ENCODE measurements around the gene TTC23. TPM values are rescaled to one million over a fixed set of nuclear protein-coding genes. Genes with fewer than 3 reads are reported as not detected.
"Not testable (repeated sequence)": the region's sequence is repeated elsewhere in the genome, so short reads cannot be mapped to it uniquely, and the experiment has no call there.

The TTC23 gene
- total RNA-seq, 4 donors from 2014 or later = 19.9 to 45.3 (median 34.0) TPM

DNA sequence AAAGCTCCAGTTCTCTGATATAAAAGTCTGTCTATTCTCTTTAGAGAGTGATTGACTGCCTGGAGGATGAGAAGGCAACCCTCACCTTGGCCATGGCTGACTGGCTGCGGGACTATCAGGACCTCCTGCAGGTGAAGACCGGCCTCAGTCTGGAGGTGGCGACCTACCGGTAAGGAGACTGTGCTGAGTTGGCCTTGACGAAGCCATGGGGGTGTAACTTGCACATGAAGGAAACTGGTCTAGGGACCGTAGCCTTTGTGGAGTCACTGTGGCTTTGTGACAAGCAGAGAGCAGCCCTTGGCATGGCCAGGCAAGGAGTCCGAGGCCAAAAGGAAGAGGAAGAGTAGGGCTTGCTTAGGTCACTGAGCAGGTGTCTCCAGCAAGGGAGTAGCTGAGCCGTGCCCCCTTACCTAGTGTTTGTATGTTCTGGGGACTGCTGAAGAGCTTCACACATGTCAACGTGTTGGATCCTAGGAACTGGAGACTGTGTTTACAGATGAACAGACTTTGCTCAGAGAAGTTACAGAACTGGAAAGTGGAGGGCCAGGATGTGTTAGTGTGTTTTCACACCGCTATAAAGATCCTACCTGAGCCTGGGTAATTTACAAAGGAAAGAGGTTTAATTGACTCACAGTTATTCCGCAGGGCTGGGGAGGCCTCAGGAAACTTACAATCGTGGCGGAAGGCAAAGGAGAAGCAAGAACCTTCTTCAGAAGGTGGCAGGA is 135.7 kb downstream of the TTC23 start:
- DNase-seq = no peak
- Histone ChIP-seq H3K4me1 (no peaks in the 10 kb centered on the region), H3K27me3 (no peaks in the 10 kb centered on the region), H3K4me3 (replicated peaks in 1 of 3) (no peak overlapping the region), H3K27ac (no peak overlapping the region), H3K9me3 (no peaks in the 10 kb centered on the region), H3K36me3 (no peaks in the 10 kb centered on the region)
- 84 to 92% methylated on average over 10 to 13 of the region's 13 CpGs for WGBS, 2 donors
- TF ChIP-seq POLR2A (IDR thresholded peaks at IDR 0.05) = no peak
- TF ChIP-seq, protein P1, sequence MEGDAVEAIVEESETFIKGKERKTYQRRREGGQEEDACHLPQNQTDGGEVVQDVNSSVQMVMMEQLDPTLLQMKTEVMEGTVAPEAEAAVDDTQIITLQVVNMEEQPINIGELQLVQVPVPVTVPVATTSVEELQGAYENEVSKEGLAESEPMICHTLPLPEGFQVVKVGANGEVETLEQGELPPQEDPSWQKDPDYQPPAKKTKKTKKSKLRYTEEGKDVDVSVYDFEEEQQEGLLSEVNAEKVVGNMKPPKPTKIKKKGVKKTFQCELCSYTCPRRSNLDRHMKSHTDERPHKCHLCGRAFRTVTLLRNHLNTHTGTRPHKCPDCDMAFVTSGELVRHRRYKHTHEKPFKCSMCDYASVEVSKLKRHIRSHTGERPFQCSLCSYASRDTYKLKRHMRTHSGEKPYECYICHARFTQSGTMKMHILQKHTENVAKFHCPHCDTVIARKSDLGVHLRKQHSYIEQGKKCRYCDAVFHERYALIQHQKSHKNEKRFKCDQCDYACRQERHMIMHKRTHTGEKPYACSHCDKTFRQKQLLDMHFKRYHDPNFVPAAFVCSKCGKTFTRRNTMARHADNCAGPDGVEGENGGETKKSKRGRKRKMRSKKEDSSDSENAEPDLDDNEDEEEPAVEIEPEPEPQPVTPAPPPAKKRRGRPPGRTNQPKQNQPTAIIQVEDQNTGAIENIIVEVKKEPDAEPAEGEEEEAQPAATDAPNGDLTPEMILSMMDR (IDR thresholded peaks at IDR 0.05) = no peak
- intact Hi-C loops (cut with DNase I) = no loop called here

- H3K4me1 ChIP-seq; H3K36me3 ChIP-seq; DNase-seq; H3K27me3 ChIP-seq; H3K4me3 ChIP-seq (replicated peaks in 1 of 3); H3K27ac ChIP-seq; intact Hi-C loops (cut with DNase I); H3K9me3 ChIP-seq: not testable (repeated sequence)
- 86 to 87% methylated on average over 8 of the region's 8 CpGs for WGBS, 2 donors
Observed at GRCh38 chr15:99111641-99112040, 137.7 kb downstream of the TTC23 start.

GRCh38 chr15:99110581-99111320 is 138.6 kb downstream of the TTC23 start:
- Histone ChIP-seq H3K27me3 (no peaks in the 10 kb centered on the region), H3K4me3 (replicated peaks in 1 of 3) (no peak overlapping the region), H3K4me1 (peaks cover 6 to 7% of the 10 kb centered on the region in 2 donors), H3K27ac (no peak overlapping the region), H3K36me3 (no peaks in the 10 kb centered on the region), H3K9me3 (no peaks in the 10 kb centered on the region)
- intact Hi-C loops (cut with DNase I) = no loop called here
- DNase-seq = no peak
- 63 to 73% methylated on average over 8 of the region's 8 CpGs for WGBS, 2 donors
- TF ChIP-seq, protein P1 (IDR thresholded peaks at IDR 0.05) = no peak
- no peak for TF ChIP-seq POLR2A (IDR thresholded peaks at IDR 0.05)

- no peaks in the 10 kb centered on the region for H3K36me3 ChIP-seq
- peaks cover 6 to 9% of the 10 kb centered on the region in 2 donors for H3K4me1 ChIP-seq
- no peak overlapping the region for H3K27ac ChIP-seq
- no peaks in the 10 kb centered on the region for H3K27me3 ChIP-seq
- TF ChIP-seq, protein P1 (IDR thresholded peaks at IDR 0.05) = no peak
- no peak for TF ChIP-seq POLR2A (IDR thresholded peaks at IDR 0.05)
- WGBS, 2 donors = 90 to 94% methylated on average over 12 of the region's 12 CpGs
- DNase-seq = no peak
- H3K9me3 ChIP-seq = no peaks in the 10 kb centered on the region
- intact Hi-C loops (cut with DNase I) = no loop called here
- no peak overlapping the region for H3K4me3 ChIP-seq (replicated peaks in 1 of 3)
Observed at GRCh38 chr15:99110093-99110492, 139.3 kb downstream of the TTC23 start.

- H3K27me3 ChIP-seq = no peaks in the 10 kb centered on the region
- intact Hi-C loops (cut with DNase I) = no loop called here
- peaks cover 6 to 14% of the 10 kb centered on the region in 2 donors for H3K4me1 ChIP-seq
- no peaks in the 10 kb centered on the region for H3K36me3 ChIP-seq
- H3K27ac ChIP-seq = no peak overlapping the region
- WGBS, 2 donors = 83 to 84% methylated on average over 10 of the region's 10 CpGs
- TF ChIP-seq, protein P1 (IDR thresholded peaks at IDR 0.05) = no peak
- no peak for TF ChIP-seq POLR2A (IDR thresholded peaks at IDR 0.05)
- no peaks in the 10 kb centered on the region for H3K9me3 ChIP-seq
- no peak overlapping the region for H3K4me3 ChIP-seq (replicated peaks in 1 of 3)
- DNase-seq = no peak
Observed at GRCh38 chr15:99109555-99110021, 139.8 kb downstream of the TTC23 start.

All from thyroid gland (tissue), 4 donors.